ENCODE data around the gene ZFYVE9. TPM values are rescaled to one million over a fixed set of nuclear protein-coding genes. Genes with fewer than 3 reads are reported as not detected.

The ZFYVE9 gene
- total and polyA plus RNA-seq, 2 of the 13 experiments (the other 11 are each of a cell fraction or from before 2014, with no cell fraction given): 9.2 to 19.8 TPM

DNA sequence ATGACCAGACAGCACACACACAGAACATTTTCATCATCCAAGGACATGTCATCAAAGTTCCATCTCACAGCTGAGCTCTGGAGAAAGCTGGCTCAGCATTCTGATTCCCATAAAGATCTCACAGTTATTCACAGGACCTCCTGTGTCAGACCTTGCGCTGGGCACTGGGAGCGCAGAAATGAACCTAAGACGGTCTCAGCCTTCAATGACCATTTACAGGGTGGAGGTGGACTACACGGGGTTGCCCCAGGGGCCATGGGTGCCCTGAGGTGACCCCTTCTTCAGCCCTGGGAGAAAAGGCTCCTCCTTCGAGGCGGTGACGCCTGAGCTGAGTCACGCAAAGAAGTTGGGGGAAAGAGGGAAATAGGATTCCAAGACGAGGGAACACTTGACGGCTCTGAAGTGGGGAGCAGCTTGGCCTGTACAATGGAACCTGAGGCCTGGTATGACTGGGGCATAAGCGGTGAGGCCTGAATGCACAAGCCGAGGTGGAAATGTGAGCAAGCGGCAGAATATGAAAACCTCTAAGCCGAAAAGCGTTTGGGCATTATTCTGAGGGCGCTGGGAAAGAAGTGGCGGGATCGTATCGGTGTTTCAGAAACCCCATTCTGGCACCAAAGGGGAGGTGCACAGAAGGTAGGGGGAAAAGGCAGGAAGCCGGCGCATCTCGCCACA lies 223.3 kb downstream of the ZFYVE9 start (continued):
- TF ChIP-seq GZF1 (CRISPR knock-in tag; IDR thresholded peaks at IDR 0.05): 0 out of 2 replicates have a peak, but pooled peaks have one; percentile 29

GRCh38 chr1:52365746-52366516 lies 224.0 kb downstream of the ZFYVE9 start, which contains the start of gene CC2D1B:
Gene CC2D1B, minus strand, starts transcription at chr1:52366205. Its CDS starts 1,585 bp downstream, at chr1:52364620.
- in situ Hi-C loops (cut with HindIII; ENCODE audit: extremely low pct_ligation_motif_present, low pct_unique_long_range_greater_than_20kb) (no loop called here), intact Hi-C loops (cut with micrococcal nuclease; ENCODE audit: unreplicated experiment) (loop anchor here (1.0 kb wide), 1 partner anchor 38 kb away; the partner anchor contains the start of genes ORC1 and PRPF38A)
- POLR2A ChIA-PET: interaction anchor here (1.0 to 3.0 kb wide), 9 partner anchors 14 to 310 kb away, joined by 3 to 22 read pairs (median 3); partner anchors contain the start of genes ORC1, PRPF38A and TXNDC12
- peak; percentile 71 for FAIRE-seq
- Histone ChIP-seq H3K4me2 (ENCODE audit: low read depth, low read length) (peak within 1 kb of the TSS; percentile 99), H3K4me3 (replicated peaks in 1 of 3; ENCODE audit: insufficient read depth in 1 of 3, low read depth in 2 of 3, low read length in 3 of 3) (peak within 1 kb of the TSS; percentile 98 to 100 (median 99)), H4K20me1 (ENCODE audit: insufficient read depth, low read length) (no peaks in the 10 kb centered on the region), H3K4me1 (ENCODE audit: insufficient read depth, low read length) (peaks cover 45% of the 10 kb centered on the region), H2AFZ (ENCODE audit: low read length) (peak within 1 kb of the TSS; percentile 93), H3K9me3 (ENCODE audit: low read length) (no peaks in the 10 kb centered on the region), H3K27ac (ENCODE audit: extremely low read length, insufficient read depth, low read length) (peak within 1 kb of the TSS; percentile 83), H3K27me3 (ENCODE audit: control insufficient read depth in 1 of 2, insufficient read depth in 2 of 2, low read length in 2 of 2) (no peaks in the 10 kb centered on the region; a peak in 1 of 5 replicates), H3K79me2 (ENCODE audit: insufficient read depth, low read length) (peaks cover 14% of the 10 kb centered on the region), H3K36me3 (replicated peaks in 1 of 2; ENCODE audit: control insufficient read depth in 1 of 2, insufficient read depth in 2 of 2, low read length in 2 of 2) (peaks cover 10 to 21% of the 10 kb centered on the region in 2 experiments; a peak in 4 of 5 replicates), H3K9ac (ENCODE audit: insufficient read depth, low read depth, low read length) (peak within 1 kb of the TSS; percentile 99)
- peak; percentile 95 for DNase-seq (ENCODE audit: low spot score)
- CTCF ChIA-PET (ENCODE audit: low intra/inter-chr PET ratio, low total read pairs): no interaction called here
- 0% methylated on average over 2 of the region's 92 CpGs for WGBS (ENCODE audit: low lambda C conversion rate)
- BruUV-seq (replicated peaks): no TSS peak
- ATAC-seq: peak; percentile 93
- TF ChIP-seq, protein P1, sequence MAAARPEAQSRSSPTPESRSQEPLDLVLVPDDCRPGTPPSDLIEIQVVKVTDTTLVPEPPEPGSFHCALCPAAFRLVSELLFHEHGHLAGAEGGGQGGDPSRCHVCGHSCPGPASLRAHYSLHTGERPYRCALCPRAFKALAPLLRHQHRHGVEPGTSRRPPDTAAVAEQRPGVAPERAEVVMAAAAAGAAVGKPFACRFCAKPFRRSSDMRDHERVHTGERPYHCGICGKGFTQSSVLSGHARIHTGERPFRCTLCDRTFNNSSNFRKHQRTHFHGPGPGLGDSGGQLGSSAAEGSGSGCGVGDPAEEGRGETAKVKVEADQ (CRISPR knock-in tag; IDR thresholded peaks at IDR 0.05; ENCODE audit: borderline replicate concordance): no peak
- TF ChIP-seq ZNF331 (CRISPR knock-in tag; IDR thresholded peaks at IDR 0.05) (0 out of 2 replicates have a peak, but pooled peaks have one; percentile 41), REXO4 (CRISPR knock-in tag; IDR thresholded peaks at IDR 0.05; ENCODE audit: borderline replicate concordance) (no peak), NR2F1 (CRISPR knock-in tag; IDR thresholded peaks at IDR 0.05) (no peak), ZBTB21 (CRISPR knock-in tag; IDR thresholded peaks at IDR 0.05) (no peak), ZNF891 (CRISPR knock-in tag; IDR thresholded peaks at IDR 0.05) (no peak; the same call in 1 of the 2 replicates), ZNF383 (CRISPR knock-in tag; IDR thresholded peaks at IDR 0.05; ENCODE audit: borderline replicate concordance) (no peak), DMAP1 (CRISPR knock-in tag; IDR thresholded peaks at IDR 0.05) (peak; percentile 76; the same call in 1 of the 2 replicates), ZNF879 (CRISPR knock-in tag; IDR thresholded peaks at IDR 0.05) (no peak), POLR2G (IDR thresholded peaks at IDR 0.05; ENCODE audit: low read depth, low read length) (peak; percentile 94), SRF (IDR thresholded peaks at IDR 0.05; ENCODE audit: low read depth, low read length) (no peak), REPIN1 (CRISPR knock-in tag; IDR thresholded peaks at IDR 0.05; ENCODE audit: borderline replicate concordance, low read depth) (no peak; the same call in 1 of the 2 replicates), PCBP2 (optimal IDR thresholded peaks at IDR 0.05; ENCODE audit: low read depth, low read length, poor library complexity, severe bottlenecking) (no peak)
- TF ChIP-seq, protein P2, sequence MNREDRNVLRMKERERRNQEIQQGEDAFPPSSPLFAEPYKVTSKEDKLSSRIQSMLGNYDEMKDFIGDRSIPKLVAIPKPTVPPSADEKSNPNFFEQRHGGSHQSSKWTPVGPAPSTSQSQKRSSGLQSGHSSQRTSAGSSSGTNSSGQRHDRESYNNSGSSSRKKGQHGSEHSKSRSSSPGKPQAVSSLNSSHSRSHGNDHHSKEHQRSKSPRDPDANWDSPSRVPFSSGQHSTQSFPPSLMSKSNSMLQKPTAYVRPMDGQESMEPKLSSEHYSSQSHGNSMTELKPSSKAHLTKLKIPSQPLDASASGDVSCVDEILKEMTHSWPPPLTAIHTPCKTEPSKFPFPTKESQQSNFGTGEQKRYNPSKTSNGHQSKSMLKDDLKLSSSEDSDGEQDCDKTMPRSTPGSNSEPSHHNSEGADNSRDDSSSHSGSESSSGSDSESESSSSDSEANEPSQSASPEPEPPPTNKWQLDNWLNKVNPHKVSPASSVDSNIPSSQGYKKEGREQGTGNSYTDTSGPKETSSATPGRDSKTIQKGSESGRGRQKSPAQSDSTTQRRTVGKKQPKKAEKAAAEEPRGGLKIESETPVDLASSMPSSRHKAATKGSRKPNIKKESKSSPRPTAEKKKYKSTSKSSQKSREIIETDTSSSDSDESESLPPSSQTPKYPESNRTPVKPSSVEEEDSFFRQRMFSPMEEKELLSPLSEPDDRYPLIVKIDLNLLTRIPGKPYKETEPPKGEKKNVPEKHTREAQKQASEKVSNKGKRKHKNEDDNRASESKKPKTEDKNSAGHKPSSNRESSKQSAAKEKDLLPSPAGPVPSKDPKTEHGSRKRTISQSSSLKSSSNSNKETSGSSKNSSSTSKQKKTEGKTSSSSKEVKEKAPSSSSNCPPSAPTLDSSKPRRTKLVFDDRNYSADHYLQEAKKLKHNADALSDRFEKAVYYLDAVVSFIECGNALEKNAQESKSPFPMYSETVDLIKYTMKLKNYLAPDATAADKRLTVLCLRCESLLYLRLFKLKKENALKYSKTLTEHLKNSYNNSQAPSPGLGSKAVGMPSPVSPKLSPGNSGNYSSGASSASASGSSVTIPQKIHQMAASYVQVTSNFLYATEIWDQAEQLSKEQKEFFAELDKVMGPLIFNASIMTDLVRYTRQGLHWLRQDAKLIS (CRISPR knock-in tag; IDR thresholded peaks at IDR 0.05): no peak

All from HepG2 (cell line).